NCI-H2196 (cell line): ENCODE measurements around the gene MMEL1.
A peak's percentile ranks its signal among the peaks of the same experiment; 100 is the strongest.

Experiments used
- DNase-seq: peaks from one replicate; lab custom pipeline; 2025; ENCODE audit not compliant: unreplicated experiment; lab: John Stamatoyannopoulos, UW

Gene MMEL1

GRCh38 chr1:2643414-2644077 is 10.7 kb upstream of the MMEL1 start:
- DNase-seq: no peak

DNA sequence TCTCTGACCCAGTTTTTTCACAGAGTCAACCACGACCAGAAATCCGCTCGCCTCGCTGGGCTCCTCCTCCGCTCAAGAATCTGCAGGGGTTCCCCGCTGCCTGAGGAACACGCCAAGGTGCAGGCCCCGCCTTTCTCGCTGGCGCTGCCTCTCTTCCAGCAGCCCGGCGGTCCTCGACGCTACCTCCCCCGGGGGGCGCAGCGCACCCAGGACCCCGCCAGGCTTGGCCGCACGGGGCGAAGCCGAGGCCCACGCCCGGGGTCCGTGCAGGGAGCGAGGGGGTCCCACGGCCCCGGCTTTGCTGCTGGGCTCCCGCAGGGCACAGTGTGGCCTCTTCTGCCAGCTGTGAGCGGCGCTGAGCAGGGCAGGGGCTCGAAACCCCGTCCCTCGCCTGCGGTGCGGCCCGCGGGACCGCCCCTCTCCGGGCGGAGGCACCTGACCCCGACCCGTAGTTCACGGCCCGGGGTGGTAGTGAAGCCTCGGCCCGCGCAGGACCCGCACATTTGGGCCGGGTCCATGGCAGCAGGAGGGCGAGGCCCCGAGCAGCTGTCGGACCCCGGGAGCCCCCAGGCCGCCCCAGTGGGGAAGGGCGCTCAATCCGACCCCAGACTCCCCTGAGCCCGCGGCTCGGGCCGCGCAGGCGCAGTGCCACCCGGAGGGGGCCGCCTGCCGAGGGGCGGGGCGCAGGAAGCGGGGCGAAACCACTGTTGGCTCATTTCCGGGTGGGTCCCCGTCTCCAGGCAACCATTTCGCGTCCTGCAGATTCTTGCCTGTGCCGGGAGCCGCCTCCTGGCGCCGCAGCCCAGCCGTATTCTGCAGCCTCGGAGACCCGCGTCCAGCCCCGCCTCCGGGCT is 10.0 kb upstream of the MMEL1 start:
- DNase-seq: peak; percentile 94

DNA sequence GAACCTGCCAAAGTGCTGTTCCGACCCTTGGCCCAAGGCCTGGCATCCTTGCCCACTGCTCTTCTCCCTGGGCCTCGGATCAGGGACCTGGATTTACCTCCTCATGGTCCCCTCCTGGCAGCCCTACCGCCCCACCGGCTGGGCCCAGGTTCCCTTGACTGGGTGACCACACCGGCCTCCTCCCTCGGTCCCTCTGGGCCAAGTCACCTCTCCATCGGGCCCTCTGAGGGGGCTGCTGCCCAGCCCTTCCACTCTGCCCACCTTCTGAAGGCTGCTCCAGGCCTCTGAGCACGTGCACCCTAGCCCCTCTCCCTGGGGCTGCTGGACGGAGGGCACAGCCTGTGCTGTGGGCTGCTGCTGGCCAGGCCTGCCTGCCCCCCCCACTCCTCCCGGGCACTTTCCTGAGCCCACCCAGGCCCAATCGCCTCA is 9.3 kb upstream of the MMEL1 start:
- no peak for DNase-seq

DNA sequence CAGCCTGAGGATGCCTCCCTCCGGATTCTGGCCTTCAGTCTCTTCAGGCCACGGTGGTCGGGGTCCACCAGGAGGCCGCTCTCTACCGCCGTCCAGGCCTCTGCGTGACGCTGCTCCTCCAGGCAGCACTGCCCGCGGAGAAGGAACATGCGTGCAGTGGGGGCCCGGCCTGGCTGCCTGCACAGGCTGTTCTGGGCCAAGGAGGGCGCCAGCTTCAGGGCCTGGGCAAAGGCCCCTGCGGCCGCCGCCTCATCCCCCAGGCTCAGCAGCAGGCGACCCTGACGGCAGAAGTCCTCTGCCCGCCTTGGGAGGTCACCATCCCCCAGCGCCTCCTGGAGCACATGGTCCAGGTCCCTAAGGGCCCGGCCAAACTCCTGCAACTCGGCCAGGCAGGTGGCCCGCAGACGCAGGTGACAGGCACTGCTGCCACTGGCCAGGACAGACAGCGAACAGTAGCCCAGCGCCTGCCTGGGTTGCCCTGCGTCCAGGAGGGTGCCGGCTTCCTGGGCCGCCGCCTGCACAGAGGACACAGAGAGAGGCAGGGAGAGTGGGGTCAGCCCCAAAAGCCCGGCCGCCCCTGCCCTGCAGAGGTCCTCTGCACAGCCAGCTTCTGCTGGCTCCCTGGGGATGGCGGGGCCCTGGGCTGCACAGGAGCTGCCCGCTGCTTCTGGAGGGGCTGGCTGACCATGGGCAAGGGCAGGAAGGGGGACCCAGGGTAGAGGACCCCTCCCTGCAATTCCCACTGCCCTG is 8.7 kb upstream of the MMEL1 start:
- no peak for DNase-seq

GRCh38 chr1:2640626-2641025 is 7.8 kb upstream of the MMEL1 start:
- DNase-seq: no peak

GRCh38 chr1:2639607-2640521 is 7.0 kb upstream of the MMEL1 start:
- no peak for DNase-seq

DNA sequence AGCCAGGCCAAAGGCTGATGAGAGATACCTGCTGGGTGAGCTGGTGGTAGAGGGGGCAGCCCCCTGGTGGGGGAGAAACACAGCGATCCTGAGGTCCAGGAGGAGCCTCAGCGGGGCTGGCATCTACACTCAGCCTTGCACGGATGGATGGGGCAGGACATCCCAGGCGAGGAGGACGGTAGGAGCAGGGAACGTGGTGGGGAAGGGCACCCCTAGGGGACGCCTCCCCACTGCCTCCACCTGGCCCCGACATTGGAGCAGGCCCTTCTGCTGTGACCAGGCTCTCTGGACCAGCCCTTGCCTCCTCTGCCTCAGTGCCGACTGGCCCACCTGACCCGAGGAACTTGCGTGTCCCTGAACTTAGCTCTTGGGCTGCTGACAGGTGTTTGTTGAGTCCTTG is 6.4 kb upstream of the MMEL1 start:
- no peak for DNase-seq

- DNase-seq: no peak
These were observed 5.8 kb upstream of the MMEL1 start for GRCh38 chr1:2638466-2639115.

- no peak for DNase-seq
These were observed 4.8 kb upstream of the MMEL1 start for GRCh38 chr1:2637442-2638145.

- no peak for DNase-seq
These were observed 3.9 kb upstream of the MMEL1 start for GRCh38 chr1:2636733-2637132.

GRCh38 chr1:2635361-2636010 is 2.7 kb upstream of the MMEL1 start:
- no peak for DNase-seq

- DNase-seq: no peak
These were observed 1.2 kb upstream of the MMEL1 start for GRCh38 chr1:2633936-2634491.

DNA sequence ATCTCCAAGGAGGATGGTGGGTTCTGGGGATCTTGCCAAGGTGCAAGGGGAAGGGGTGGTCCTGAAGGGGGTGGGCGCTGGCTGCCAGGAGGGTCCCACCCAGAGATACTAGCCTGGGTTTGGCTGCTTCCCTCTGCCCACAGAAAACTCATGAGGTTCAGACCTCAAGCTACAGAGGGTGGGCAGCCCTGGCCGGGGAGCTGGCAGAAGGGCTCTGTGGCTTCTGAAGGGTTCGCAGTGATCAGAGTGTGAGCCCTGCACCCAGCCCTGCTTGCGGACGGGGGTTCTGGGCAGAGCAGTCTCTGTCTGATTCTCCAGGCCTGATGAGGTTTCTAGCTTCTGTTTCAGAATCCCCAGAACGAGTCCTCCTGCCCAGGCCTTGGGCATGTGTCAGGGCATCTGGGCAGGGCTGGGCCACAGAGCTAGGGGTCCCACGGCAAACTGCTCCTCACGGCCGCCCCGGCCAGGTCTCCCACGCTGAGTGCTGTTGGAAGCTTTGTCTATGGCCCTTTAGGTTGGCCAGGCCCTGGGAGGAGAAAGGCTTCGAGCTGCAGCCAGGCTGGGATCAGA is 635 bp upstream of the MMEL1 start:
- DNase-seq: no peak

GRCh38 chr1:2632051-2632430 is 775 bp downstream of the MMEL1 start:
- no peak for DNase-seq

- DNase-seq: no peak
These were observed 1.4 kb downstream of the MMEL1 start for GRCh38 chr1:2631136-2632050.

DNA sequence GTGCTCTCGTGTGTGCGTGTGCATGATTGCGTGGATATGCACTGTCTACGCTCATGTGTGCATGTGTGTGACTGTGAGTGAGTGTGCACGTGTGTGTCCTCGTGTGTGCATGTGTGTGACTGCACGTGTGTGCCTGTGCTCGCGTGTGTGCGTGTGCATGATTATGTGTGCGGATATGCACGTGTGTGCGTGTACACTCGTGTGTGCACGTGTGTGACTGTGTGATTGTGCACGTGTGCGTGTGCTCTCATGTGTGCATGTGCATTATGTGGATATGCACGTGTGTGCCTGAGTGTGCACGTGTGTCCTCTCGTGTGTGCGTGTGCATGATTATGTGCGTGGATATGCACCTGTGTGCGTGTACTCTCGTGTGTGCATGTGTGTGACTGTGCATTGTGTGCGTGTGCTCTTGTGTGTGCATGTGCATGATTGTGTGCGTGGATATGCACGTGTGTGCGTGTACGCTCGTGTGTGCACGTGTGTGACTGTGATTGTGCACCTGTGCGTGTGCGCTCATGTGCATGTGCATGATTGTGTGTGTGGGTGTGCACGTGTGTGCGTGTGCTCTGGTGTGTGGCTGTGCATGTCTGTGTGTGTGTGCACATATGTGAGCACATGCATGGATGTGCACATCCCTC is 2.2 kb downstream of the MMEL1 start:
- DNase-seq: no peak
